Astrocyte (in vitro differentiated cells and primary cell): ENCODE results near the gene EXD3. TPM values are rescaled to one million over a fixed set of nuclear protein-coding genes. Genes with fewer than 3 reads are reported as not detected.
"Not testable (repeated sequence)": the region's sequence is repeated elsewhere in the genome, so short reads cannot be mapped to it uniquely, and the experiment has no call there.

ENCODE experiments used
- DNase-seq: peaks from one replicate; pipeline ENCODE4 v3.0.0-alpha.2; 2010; ENCODE audit warnings: low read depth
- FAIRE-seq: peaks from 2 replicates; lab custom pipeline; 2011; peaks lifted over from hg19 to GRCh38; lab: Jason Lieb, UNC
- H2AFZ ChIP-seq: 2 replicates; pipeline ENCODE4 v1.6.0; 2012; ENCODE audit warnings: low read depth, low read length, inconsistent platforms
- H3K27ac ChIP-seq: 2 replicates; pipeline ENCODE4 v1.5.1; 2011; ENCODE audit warnings: low read depth, low read length, inconsistent platforms
- H3K27me3 ChIP-seq: 2 replicates; pipeline ENCODE4 v1.6.0; 2011; ENCODE audit warnings: low read length, inconsistent platforms; ENCODE audit not compliant: insufficient read depth
- H3K36me3 ChIP-seq: 2 replicates; pipeline ENCODE4 v1.5.1; 2011; ENCODE audit warnings: low read length, inconsistent platforms; ENCODE audit not compliant: insufficient read depth
- H3K4me1 ChIP-seq: 2 replicates; pipeline ENCODE4 v1.5.1; 2011; ENCODE audit warnings: low read length, inconsistent platforms; ENCODE audit not compliant: insufficient read depth
- H3K4me2 ChIP-seq: 2 replicates; pipeline ENCODE4 v1.6.0; 2012; ENCODE audit warnings: low read length, inconsistent platforms
- H3K4me3 ChIP-seq: 2 replicates; pipeline ENCODE4 v1.5.1; 2011; ENCODE audit warnings: low read depth, mild to moderate bottlenecking, low read length, inconsistent platforms; ENCODE audit not compliant: insufficient read depth
- H3K79me2 ChIP-seq: 2 replicates; pipeline ENCODE4 v1.6.0; 2012; ENCODE audit warnings: mild to moderate bottlenecking, low read length, inconsistent platforms; ENCODE audit not compliant: insufficient read depth
- H3K9ac ChIP-seq: 2 replicates; pipeline ENCODE4 v1.6.0; 2012; ENCODE audit warnings: mild to moderate bottlenecking, low read length, inconsistent platforms
- H3K9me3 ChIP-seq: 2 replicates; pipeline ENCODE4 v1.5.1; 2012; ENCODE audit warnings: low read depth, mild to moderate bottlenecking, low read length, inconsistent platforms; ENCODE audit not compliant: insufficient read depth
- H4K20me1 ChIP-seq: 2 replicates; pipeline ENCODE4 v1.6.0; 2012; ENCODE audit warnings: low read length, inconsistent platforms; ENCODE audit not compliant: insufficient read depth
- H3K27ac Mint-ChIP-seq: one replicate; pipeline ENCODE4 v1.8.0; 2021; ENCODE audit warnings: mild to moderate bottlenecking, mixed read lengths; ENCODE audit not compliant: unreplicated experiment
- H3K27me3 Mint-ChIP-seq: one replicate; pipeline ENCODE4 v1.8.0; 2021; ENCODE audit warnings: low read depth, mixed read lengths; ENCODE audit not compliant: unreplicated experiment
- H3K36me3 Mint-ChIP-seq: one replicate; pipeline ENCODE4 v1.8.0; 2021; ENCODE audit warnings: low read depth, mixed read lengths; ENCODE audit not compliant: unreplicated experiment
- H3K4me1 Mint-ChIP-seq: one replicate; pipeline ENCODE4 v1.8.0; 2021; ENCODE audit warnings: low read depth, mixed read lengths; ENCODE audit not compliant: unreplicated experiment
- H3K4me3 Mint-ChIP-seq: one replicate; pipeline ENCODE4 v1.8.0; 2021; ENCODE audit warnings: mild to moderate bottlenecking, moderate library complexity, mixed read lengths; ENCODE audit not compliant: unreplicated experiment
- H3K9me3 Mint-ChIP-seq: one replicate; pipeline ENCODE4 v1.8.0; 2021; ENCODE audit warnings: mild to moderate bottlenecking, mixed read lengths; ENCODE audit not compliant: unreplicated experiment
- CTCF ChIP-seq: IDR thresholded peaks from 2 replicates; pipeline ENCODE4 v1.5.1; 2011; ENCODE audit warnings: low read depth, mild to moderate bottlenecking, inconsistent platforms, low read length, moderate library complexity; ENCODE audit not compliant: insufficient read depth
- EZH2 ChIP-seq: IDR thresholded peaks from 2 replicates; pipeline ENCODE4 v1.6.1; 2012; ENCODE audit warnings: mild to moderate bottlenecking, low read length, inconsistent platforms; ENCODE audit not compliant: insufficient read depth
- total RNA-seq: library from RNA; stranded (reverse); gene quantifications from 2 replicates; pipeline ENCODE4 v1.2.1, GENCODE V29; 2021

The EXD3 gene
- total RNA-seq, 1 donor from 2014 or later = 8.5 TPM

DNA sequence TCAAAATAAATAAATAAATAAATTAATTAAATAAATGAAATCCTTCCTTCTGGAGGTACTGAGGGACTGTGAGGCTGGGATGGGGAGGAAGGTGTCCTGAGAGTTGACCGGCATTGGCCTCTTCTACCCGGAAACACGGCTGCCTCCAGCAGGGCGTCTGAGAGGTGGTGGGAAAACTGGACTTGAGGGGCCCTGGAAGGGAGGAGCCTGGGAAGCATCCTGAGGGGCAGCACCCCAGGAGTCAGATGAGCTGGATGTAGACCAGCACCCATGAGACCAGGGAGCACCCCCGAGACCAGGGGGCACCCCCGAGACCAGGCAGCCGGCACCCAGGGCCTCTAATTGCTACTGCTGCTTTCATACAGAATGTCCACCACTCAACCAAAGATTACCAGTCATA, 44.9 kb upstream of the EXD3 start:
- Histone ChIP-seq H3K27ac (no peak overlapping the region), H3K27me3 (peaks cover 3% of the 10 kb centered on the region), H3K36me3 (no peaks in the 10 kb centered on the region), H3K4me1 (no peaks in the 10 kb centered on the region), H2AFZ (no peak overlapping the region), H3K9ac (no peak overlapping the region), H3K9me3 (no peaks in the 10 kb centered on the region), H3K4me3 (no peak overlapping the region), H3K79me2 (no peaks in the 10 kb centered on the region), H3K4me2 (no peak overlapping the region), H4K20me1 (no peaks in the 10 kb centered on the region)
- no peak for DNase-seq
- Mint-ChIP-seq H3K4me3 (no peak overlapping the region), H3K27me3 (peaks cover 11% of the 10 kb centered on the region), H3K4me1 (no peaks in the 10 kb centered on the region), H3K27ac (no peak overlapping the region), H3K36me3 (peaks cover 2% of the 10 kb centered on the region), H3K9me3 (no peaks in the 10 kb centered on the region)
- TF ChIP-seq CTCF = no peak
- TF ChIP-seq EZH2 = no peak
- no peak for FAIRE-seq

- no peak overlapping the region for H3K4me3 ChIP-seq
- H3K27ac Mint-ChIP-seq = no peak overlapping the region
- FAIRE-seq = no peak
These were observed 44.2 kb upstream of the EXD3 start for GRCh38 chr9:137467161-137467581.

GRCh38 chr9:137466389-137467085, 43.6 kb upstream of the EXD3 start:
- H3K27ac Mint-ChIP-seq = not testable (repeated sequence)

More at GRCh38 chr9:137467161-137467581, 44.2 kb upstream of the EXD3 start:
- Histone ChIP-seq H3K27ac (no peak overlapping the region), H2AFZ (no peak overlapping the region), H3K4me2 (no peak overlapping the region), H3K4me1 (no peaks in the 10 kb centered on the region), H4K20me1 (no peaks in the 10 kb centered on the region), H3K9me3 (no peaks in the 10 kb centered on the region), H3K79me2 (no peaks in the 10 kb centered on the region), H3K9ac (no peak overlapping the region), H3K27me3 (peaks cover 3% of the 10 kb centered on the region), H3K36me3 (no peaks in the 10 kb centered on the region)
- TF ChIP-seq CTCF (no peak), EZH2 (no peak)
- H3K27me3 Mint-ChIP-seq = peaks cover 11% of the 10 kb centered on the region
- H3K36me3 Mint-ChIP-seq = peaks cover 3% of the 10 kb centered on the region
- no peak for DNase-seq
- no peaks in the 10 kb centered on the region for H3K9me3 Mint-ChIP-seq
- no peaks in the 10 kb centered on the region for H3K4me1 Mint-ChIP-seq
- no peak overlapping the region for H3K4me3 Mint-ChIP-seq

More at GRCh38 chr9:137466389-137467085, 43.6 kb upstream of the EXD3 start:
- H4K20me1 ChIP-seq, H3K4me2 ChIP-seq, H3K27me3 Mint-ChIP-seq, H3K9ac ChIP-seq, H3K9me3 Mint-ChIP-seq, H3K4me3 Mint-ChIP-seq, H3K36me3 Mint-ChIP-seq, H3K4me1 Mint-ChIP-seq, H3K4me1 ChIP-seq, H3K27ac ChIP-seq, H3K4me3 ChIP-seq, H3K79me2 ChIP-seq, FAIRE-seq, H3K9me3 ChIP-seq, H3K27me3 ChIP-seq, H3K36me3 ChIP-seq, DNase-seq, H2AFZ ChIP-seq: not testable (repeated sequence)
